HepG2 (cell line): ENCODE data around the gene YIF1A. TPM values are rescaled to one million over a fixed set of nuclear protein-coding genes. Genes with fewer than 3 reads are reported as not detected.

Source experiments
- CEBPG ChIP-seq: IDR thresholded peaks from 2 replicates; pipeline ENCODE4 v1.6.1; 2016
- EZH2 ChIP-seq: conservative IDR thresholded peaks from 2 replicates; pipeline ENCODE4 v1.6.1; 2012; ENCODE audit warnings: mild to moderate bottlenecking, low read depth, low read length, moderate library complexity
- GPBP1L1 ChIP-seq: sonication (generic); formaldehyde crosslinking; IDR thresholded peaks from 2 replicates; pipeline ENCODE4 v1.5.0; 2020; ENCODE audit warnings: mild to moderate bottlenecking, missing genetic modification reagents
- PBX2 ChIP-seq: IDR thresholded peaks from 2 replicates; pipeline ENCODE4 v1.6.1; 2016; ENCODE audit warnings: control low read depth
- PITX1 ChIP-seq: sonication (generic); formaldehyde crosslinking; IDR thresholded peaks from 2 replicates; pipeline ENCODE4 v1.5.1; 2020; ENCODE audit warnings: mild to moderate bottlenecking, missing genetic modification reagents
- POLR2G ChIP-seq: fragments of 200-400 bp; formaldehyde crosslinking; IDR thresholded peaks from 2 replicates; pipeline ENCODE4 v1.6.1; 2018; ENCODE audit warnings: mild to moderate bottlenecking, low read depth, low read length, moderate library complexity
- RCOR2 ChIP-seq: IDR thresholded peaks from 2 replicates; pipeline ENCODE4 v1.6.1; 2016; ENCODE audit warnings: missing biosample characterization, missing genetic modification reagents
- THAP7 ChIP-seq: sonication (generic); formaldehyde crosslinking; IDR thresholded peaks from 2 replicates; pipeline ENCODE4 v1.8.1; 2023; ENCODE audit warnings: mild to moderate bottlenecking, missing genetic modification reagents
- TOE1 ChIP-seq: sonication (generic); formaldehyde crosslinking; IDR thresholded peaks from 2 replicates; pipeline ENCODE4 v1.4.0; 2020; ENCODE audit warnings: mild to moderate bottlenecking, missing genetic modification reagents
- ZBTB39 ChIP-seq: sonication (generic); formaldehyde crosslinking; IDR thresholded peaks from 2 replicates; pipeline ENCODE4 v1.5.0; 2020; ENCODE audit warnings: missing genetic modification reagents
- ZBTB40 ChIP-seq, 2 experiments: fragments of 450-650 bp in 1 of 2; sonication (generic) in 1 of 2; formaldehyde crosslinking in 1 of 2; IDR thresholded peaks; 2 replicates each; pipeline versions ENCODE4 v1.6.1 to v1.8.0; 2016 to 2022; ENCODE audit warnings: antibody characterized with exemption in 1 of 2, mild to moderate bottlenecking in 1 of 2, missing genetic modification reagents in 1 of 2
- ZFYVE20 ChIP-seq: sonication (generic); formaldehyde crosslinking; IDR thresholded peaks from 2 replicates; pipeline ENCODE4 v1.8.0; 2023; ENCODE audit warnings: low read depth, mild to moderate bottlenecking, moderate library complexity, missing genetic modification reagents, borderline replicate concordance
- ZSCAN30 ChIP-seq: sonication (generic); formaldehyde crosslinking; IDR thresholded peaks from 2 replicates; pipeline ENCODE4 v1.5.0; 2020; ENCODE audit warnings: mild to moderate bottlenecking, missing genetic modification reagents
- polyA plus RNA-seq, 8 experiments: library from polyadenylated mRNA; depleted of rRNA in 3 of 8; stranded (reverse) in 7 of 8; unstranded in 1 of 8; fragments of >200 nt; fragmentation: Illumina TruSeq in 4 of 8; extraction: Trizol in 4 of 8; gene quantifications; 2 replicates each; pipeline versions ENCODE4 v1.2.1 to v1.2.3, GENCODE V29; 2011 to 2016; ENCODE audit warnings: low read depth in 4 of 8, missing spikeins in 1 of 8, mixed read lengths in 1 of 8; ENCODE audit not compliant: insufficient read depth in 1 of 8
- total RNA-seq, 5 experiments: library from RNA; depleted of rRNA; stranded (reverse); fragments of >200 nt; fragmentation: Illumina TruSeq; extraction: Trizol; gene quantifications; 2 replicates each; pipeline ENCODE4 v1.2.3, GENCODE V29; 2016; ENCODE audit warnings: low read depth in 1 of 5

Gene YIF1A
- total and polyA plus RNA-seq, 2 of the 13 experiments (the other 11 are each of a cell fraction or from before 2014, with no cell fraction given): 133 to 145 TPM

GRCh38 chr11:66336234-66337102 lies 47.5 kb upstream of the YIF1A start, which contains the start of gene RIN1 (continued):
- no peak for TF ChIP-seq PBX2
- TF ChIP-seq ZBTB39 (CRISPR knock-in tag): 0 out of 2 replicates have a peak, but pooled peaks have one; percentile 63
- TF ChIP-seq THAP7: no peak
- peak; percentile 87 for TF ChIP-seq RCOR2
- no peak for TF ChIP-seq TOE1 (CRISPR knock-in tag)
- TF ChIP-seq ZBTB40 (IDR thresholded peaks at IDR 0.05): no peak
- peak; percentile 72 for TF ChIP-seq ZBTB40 (CRISPR knock-in tag; IDR thresholded peaks at IDR 0.05)
- TF ChIP-seq ZFYVE20 (CRISPR knock-in tag): no peak
- no peak for TF ChIP-seq ZSCAN30 (CRISPR knock-in tag)
- TF ChIP-seq EZH2: no peak
- peak; percentile 87 for TF ChIP-seq PITX1 (CRISPR knock-in tag)
- TF ChIP-seq GPBP1L1 (CRISPR knock-in tag): no peak
- peak; percentile 68 for TF ChIP-seq POLR2G
- peak; percentile 41; the same call in 1 of the 2 replicates for TF ChIP-seq CEBPG (CRISPR knock-in tag)
